ENCODE results near the gene OR6B3.

The OR6B3 gene

DNA sequence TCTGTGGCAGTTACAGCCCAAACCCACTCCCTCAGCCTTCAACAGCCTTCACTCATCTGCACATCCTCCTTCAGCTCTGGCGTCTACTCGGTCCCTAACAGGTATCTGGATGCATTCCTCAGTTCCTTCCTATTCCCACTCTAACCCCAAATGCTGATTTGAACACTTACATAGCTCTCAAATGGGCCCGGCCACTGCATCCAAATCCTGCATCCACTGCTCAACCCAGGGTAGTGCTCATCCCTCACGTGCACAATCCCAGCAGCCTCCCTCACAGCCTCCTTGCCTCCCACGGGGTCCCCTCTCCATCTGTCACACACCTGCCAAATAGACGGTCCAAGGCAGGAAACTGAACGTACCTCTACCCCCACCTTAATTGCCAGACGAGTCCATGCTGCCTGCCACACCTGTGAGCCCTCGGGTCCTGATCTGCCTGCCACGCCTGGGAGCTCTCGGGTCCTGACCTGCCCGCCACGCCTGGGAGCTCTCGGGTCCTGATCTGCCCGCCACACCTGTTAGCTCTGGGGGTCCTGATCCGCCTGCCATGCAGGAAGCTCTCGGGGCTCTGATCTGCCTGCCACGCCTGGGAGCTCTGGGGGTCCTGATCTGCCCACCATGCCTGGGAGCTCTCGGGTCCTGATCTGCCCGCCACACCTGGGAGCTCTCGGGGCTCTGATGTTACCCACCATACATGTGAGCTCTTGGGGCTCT is 9.9 kb downstream of the OR6B3 start:
- H3K27me3 ChIP-seq (ENCODE audit: insufficient read depth, low read depth, severe bottlenecking): peaks cover 80% of the 10 kb centered on the region
- TF ChIP-seq, protein P1, sequence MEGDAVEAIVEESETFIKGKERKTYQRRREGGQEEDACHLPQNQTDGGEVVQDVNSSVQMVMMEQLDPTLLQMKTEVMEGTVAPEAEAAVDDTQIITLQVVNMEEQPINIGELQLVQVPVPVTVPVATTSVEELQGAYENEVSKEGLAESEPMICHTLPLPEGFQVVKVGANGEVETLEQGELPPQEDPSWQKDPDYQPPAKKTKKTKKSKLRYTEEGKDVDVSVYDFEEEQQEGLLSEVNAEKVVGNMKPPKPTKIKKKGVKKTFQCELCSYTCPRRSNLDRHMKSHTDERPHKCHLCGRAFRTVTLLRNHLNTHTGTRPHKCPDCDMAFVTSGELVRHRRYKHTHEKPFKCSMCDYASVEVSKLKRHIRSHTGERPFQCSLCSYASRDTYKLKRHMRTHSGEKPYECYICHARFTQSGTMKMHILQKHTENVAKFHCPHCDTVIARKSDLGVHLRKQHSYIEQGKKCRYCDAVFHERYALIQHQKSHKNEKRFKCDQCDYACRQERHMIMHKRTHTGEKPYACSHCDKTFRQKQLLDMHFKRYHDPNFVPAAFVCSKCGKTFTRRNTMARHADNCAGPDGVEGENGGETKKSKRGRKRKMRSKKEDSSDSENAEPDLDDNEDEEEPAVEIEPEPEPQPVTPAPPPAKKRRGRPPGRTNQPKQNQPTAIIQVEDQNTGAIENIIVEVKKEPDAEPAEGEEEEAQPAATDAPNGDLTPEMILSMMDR (IDR thresholded peaks at IDR 0.05; ENCODE audit: low read depth, low read length): no peak
- H3K27ac ChIP-seq: no peak overlapping the region
- no peak overlapping the region for H3K4me3 ChIP-seq (ENCODE audit: low read depth, low read length)
- no peaks in the 10 kb centered on the region for H3K36me3 ChIP-seq
- no peaks in the 10 kb centered on the region for H3K9me3 ChIP-seq (ENCODE audit: severe bottlenecking)
- no peak for DNase-seq

DNA sequence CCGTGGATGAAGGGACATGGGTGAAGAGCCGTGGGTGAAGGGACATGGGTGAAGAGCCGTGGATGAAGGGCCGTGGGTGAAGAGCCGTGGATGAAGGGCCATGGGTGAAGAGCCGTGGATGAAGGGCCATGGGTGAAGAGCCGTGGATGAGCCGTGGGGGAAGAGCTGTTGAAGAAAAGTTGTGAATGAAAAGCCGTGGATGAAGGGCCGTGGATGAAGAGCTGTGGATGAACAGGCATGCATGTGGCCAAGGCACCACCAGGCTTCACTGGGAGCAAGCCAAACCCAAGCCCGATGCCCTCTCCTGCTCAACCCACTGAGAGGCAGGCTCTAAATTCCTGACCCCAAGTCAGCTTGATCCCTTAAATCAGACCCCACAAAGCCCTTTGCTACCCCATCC is 10.6 kb downstream of the OR6B3 start:
- TF ChIP-seq, protein P1 (IDR thresholded peaks at IDR 0.05; ENCODE audit: low read depth, low read length): no peak
- peaks cover 76% of the 10 kb centered on the region for H3K27me3 ChIP-seq (ENCODE audit: insufficient read depth, low read depth, severe bottlenecking)
- no peak overlapping the region for H3K27ac ChIP-seq
- DNase-seq: no peak
- H3K9me3 ChIP-seq (ENCODE audit: severe bottlenecking): no peaks in the 10 kb centered on the region
- H3K4me3 ChIP-seq (ENCODE audit: low read depth, low read length): no peak overlapping the region
- no peaks in the 10 kb centered on the region for H3K36me3 ChIP-seq

DNA sequence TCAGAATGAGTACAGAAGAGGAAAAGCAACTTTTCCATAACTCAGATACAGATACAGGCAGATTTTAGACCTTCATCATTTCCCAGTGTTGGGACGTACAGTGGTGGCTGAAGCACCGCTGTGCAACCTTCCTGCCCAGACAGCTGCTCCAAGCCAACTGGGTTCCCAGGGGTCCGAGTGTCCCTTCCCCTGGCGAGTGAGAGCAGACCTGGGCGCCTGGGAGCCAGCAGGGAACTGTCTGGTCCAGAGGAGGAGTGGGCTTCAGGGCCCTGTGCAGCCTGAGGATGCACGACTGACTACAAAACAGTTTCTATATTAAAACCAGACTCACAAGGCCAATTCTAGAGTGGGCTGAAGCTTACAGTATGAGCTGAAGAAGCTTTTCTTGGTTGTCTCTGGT is 12.0 kb downstream of the OR6B3 start:
- peaks cover 72% of the 10 kb centered on the region for H3K27me3 ChIP-seq (ENCODE audit: insufficient read depth, low read depth, severe bottlenecking)
- no peak overlapping the region for H3K27ac ChIP-seq
- no peaks in the 10 kb centered on the region for H3K9me3 ChIP-seq (ENCODE audit: severe bottlenecking)
- TF ChIP-seq, protein P1 (IDR thresholded peaks at IDR 0.05; ENCODE audit: low read depth, low read length): no peak
- no peak for DNase-seq
- H3K36me3 ChIP-seq: no peaks in the 10 kb centered on the region
- no peak overlapping the region for H3K4me3 ChIP-seq (ENCODE audit: low read depth, low read length)

DNA sequence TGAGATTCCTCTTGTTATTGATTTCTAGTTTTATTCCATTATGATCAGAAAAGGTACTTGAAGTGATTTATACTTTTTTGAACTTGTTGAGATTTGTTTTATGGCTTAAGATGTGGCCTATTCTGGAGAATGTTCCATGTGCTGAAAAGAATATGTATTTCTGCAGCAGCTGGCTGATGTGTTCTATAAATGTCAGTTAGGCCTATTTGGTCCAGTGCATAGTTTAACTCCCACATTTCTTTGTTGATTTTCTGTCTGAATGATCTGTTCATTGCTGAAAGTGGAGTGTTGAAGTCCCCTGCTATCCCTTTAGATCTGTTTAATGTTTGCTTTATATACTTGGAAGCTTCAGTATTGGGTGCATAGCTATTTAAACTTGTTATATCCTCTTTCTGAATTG is 16.0 kb downstream of the OR6B3 start:
- H3K36me3 ChIP-seq: no peaks in the 10 kb centered on the region
- TF ChIP-seq, protein P1 (IDR thresholded peaks at IDR 0.05; ENCODE audit: low read depth, low read length): no peak
- DNase-seq: no peak
- H3K27ac ChIP-seq: no peak overlapping the region
- H3K9me3 ChIP-seq (ENCODE audit: severe bottlenecking): no peaks in the 10 kb centered on the region
- H3K4me3 ChIP-seq (ENCODE audit: low read depth, low read length): no peak overlapping the region
- H3K27me3 ChIP-seq (ENCODE audit: insufficient read depth, low read depth, severe bottlenecking): peaks cover 81% of the 10 kb centered on the region

DNA sequence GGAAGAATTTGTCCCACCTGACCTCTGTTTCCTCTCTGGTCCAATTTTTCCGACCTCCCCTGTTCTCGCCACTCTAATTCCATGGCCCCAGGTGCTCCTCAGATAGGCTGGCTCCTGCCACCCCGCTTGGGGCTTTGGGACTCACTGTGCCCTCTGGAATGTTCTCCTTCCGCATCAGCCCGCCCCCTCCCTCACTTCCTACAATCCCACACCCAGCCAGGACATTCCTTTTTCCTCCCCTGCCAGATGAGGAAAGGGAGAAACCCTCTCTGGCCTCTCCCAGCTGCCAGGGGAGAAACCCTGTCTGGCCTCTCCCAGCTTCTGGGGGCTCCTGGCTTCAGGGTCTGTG is 20.0 kb downstream of the OR6B3 start:
- TF ChIP-seq, protein P1 (IDR thresholded peaks at IDR 0.05; ENCODE audit: low read depth, low read length): no peak
- Histone ChIP-seq H3K4me3 (ENCODE audit: low read depth, low read length) (no peak overlapping the region), H3K9me3 (ENCODE audit: severe bottlenecking) (no peaks in the 10 kb centered on the region), H3K27ac (no peak overlapping the region), H3K27me3 (ENCODE audit: insufficient read depth, low read depth, severe bottlenecking) (peaks cover 78% of the 10 kb centered on the region), H3K36me3 (no peaks in the 10 kb centered on the region)
- DNase-seq: no peak

Measured in WERI-Rb-1 (cell line).